Activated naive CD4-positive, alpha-beta T cell treated with anti-CD3 and anti-CD28 coated beads, Interleukin-2, amount 50 U/mL, for 72 hours (primary cell): ENCODE measurements around the gene PTGS2. TPM values are rescaled to one million over a fixed set of nuclear protein-coding genes. Genes with fewer than 3 reads are reported as not detected.
"Not testable (repeated sequence)": the region's sequence is repeated elsewhere in the genome, so short reads cannot be mapped to it uniquely, and the experiment has no call there.

Experiments
- ATAC-seq, 2 donors: fragments of 150-1000 bp; cut with Tn5 transposase; 2 replicates each; pipeline ENCODE4 v1.10.0; 2021; ENCODE audit warnings: mild to moderate bottlenecking in 2 of 2, moderate library complexity in 2 of 2
- DNase-seq, 2 donors: peaks; one replicate each; pipeline ENCODE4 v3.0.0; 2021 to 2022; ENCODE audit warnings: low spot score in 2 of 2
- H3K27ac Mint-ChIP-seq, 2 donors: one replicate each; pipeline ENCODE4 v1.8.0; 2022; ENCODE audit warnings: mild to moderate bottlenecking in 2 of 2, mixed read lengths in 2 of 2
- H3K36me3 Mint-ChIP-seq, 2 donors: one replicate each; pipeline ENCODE4 v1.8.0; 2022; ENCODE audit warnings: mixed read lengths in 2 of 2
- H3K9me3 Mint-ChIP-seq, 2 donors: one replicate each; pipeline ENCODE4 v1.8.0; 2022; ENCODE audit warnings: mixed read lengths in 2 of 2
- total RNA-seq, 2 donors: library from RNA; stranded (reverse); gene quantifications; one replicate each; pipeline ENCODE4 v1.2.3, GENCODE V29; 2022

PTGS2 gene
- total RNA-seq, 2 donors from 2014 or later: 0.41 TPM

- Mint-ChIP-seq H3K36me3 (no peaks in the 10 kb centered on the region), H3K9me3 (no peaks in the 10 kb centered on the region), H3K27ac (no peak overlapping the region)
- DNase-seq: no peak
- ATAC-seq: no peak
Measured at GRCh38 chr1:186678155-186678554, 2.1 kb downstream of the PTGS2 start.

- ATAC-seq: no peak
Measured at GRCh38 chr1:186672596-186672995, 7.6 kb downstream of the PTGS2 start.

GRCh38 chr1:186672131-186672530, 8.1 kb downstream of the PTGS2 start:
- ATAC-seq: no peak

More at GRCh38 chr1:186672596-186672995, 7.6 kb downstream of the PTGS2 start:
- Mint-ChIP-seq H3K27ac (no peak overlapping the region), H3K36me3 (no peaks in the 10 kb centered on the region), H3K9me3 (peaks cover 0 to 5% of the 10 kb centered on the region in 2 donors)
- no peak for DNase-seq

DNA sequence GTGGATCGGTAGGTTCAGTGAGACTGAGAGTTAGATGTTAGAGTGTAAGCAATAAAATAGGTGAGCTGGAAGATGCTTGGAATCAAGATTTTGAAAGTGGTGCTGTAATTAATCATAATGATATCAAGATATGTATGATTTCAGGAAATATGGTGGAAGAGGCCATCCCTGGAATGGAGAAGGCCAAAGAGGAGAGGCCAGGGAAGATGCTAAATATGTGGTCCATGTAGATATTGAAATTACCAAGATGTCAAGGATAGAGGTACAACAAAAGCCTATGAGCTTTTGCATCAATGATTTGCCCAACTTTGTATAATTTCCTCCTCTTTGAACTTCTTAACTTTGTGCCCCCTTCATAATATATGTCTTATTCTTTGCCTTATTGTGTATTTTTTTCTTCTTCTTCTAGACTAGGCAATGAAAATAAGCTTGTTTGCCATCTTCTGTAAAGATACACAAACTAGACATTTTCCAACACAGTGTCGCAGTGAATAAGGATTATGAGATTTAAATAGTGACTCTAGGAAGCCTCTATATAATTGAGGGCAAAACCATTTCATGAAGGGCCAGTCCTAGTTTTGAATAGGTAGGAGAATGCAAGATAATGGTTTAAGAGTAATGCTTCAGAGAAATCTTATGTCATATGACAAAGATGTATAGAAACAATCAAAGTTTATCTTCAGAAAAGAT, 8.9 kb downstream of the PTGS2 start:
- no peak for ATAC-seq
- H3K9me3 Mint-ChIP-seq: peaks cover 0 to 5% of the 10 kb centered on the region in 2 donors

More at GRCh38 chr1:186672131-186672530, 8.1 kb downstream of the PTGS2 start:
- Mint-ChIP-seq H3K27ac (no peak overlapping the region), H3K9me3 (peaks cover 0 to 5% of the 10 kb centered on the region in 2 donors), H3K36me3 (no peaks in the 10 kb centered on the region)
- DNase-seq: no peak

DNA sequence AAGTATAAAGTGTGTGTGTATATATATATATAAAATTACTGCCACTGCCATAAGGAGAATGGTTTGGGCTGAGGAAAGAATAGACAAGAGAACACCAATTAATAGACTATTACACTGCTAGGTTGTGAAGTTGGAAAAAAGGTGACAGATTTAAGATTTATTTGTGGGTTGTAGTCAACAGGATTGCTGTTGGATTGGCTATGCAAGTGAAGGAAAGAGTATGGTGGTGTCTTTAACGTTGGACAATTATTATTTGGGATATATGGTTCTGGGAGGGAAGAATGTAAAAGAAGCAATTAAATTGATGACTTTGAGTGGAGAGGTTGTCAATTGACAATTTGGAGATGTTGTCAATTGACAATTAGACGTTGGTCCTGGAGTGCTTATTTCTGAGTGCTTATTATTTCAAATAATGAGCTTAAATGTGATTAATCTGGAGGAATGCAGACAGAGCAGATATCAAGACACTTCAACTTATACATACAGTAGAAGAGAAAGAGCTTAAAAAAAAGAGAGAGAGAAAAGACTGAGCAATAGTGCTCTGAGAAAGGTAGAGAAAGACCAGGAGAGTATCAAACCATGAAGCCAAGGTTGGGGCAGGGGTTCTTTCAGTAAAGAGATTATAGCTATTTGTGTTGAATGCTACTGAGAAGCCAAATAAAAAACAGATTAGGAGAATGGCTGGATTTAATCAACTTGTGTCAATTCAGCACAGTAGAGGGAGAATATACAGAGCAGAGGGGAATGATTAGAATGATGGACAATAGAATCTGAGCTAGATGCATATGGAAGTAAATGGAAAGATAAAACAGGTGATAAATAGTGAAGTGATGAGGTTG, 9.7 kb downstream of the PTGS2 start:
- ATAC-seq: no peak
- no peaks in the 10 kb centered on the region for H3K36me3 Mint-ChIP-seq
- peaks cover 0 to 5% of the 10 kb centered on the region in 2 donors for H3K9me3 Mint-ChIP-seq
- DNase-seq: no peak
- H3K27ac Mint-ChIP-seq: no peak overlapping the region

More for the DNA sequence above, 8.9 kb downstream of the PTGS2 start:
- no peak for DNase-seq
- H3K27ac Mint-ChIP-seq: no peak overlapping the region
- no peaks in the 10 kb centered on the region for H3K36me3 Mint-ChIP-seq

DNA sequence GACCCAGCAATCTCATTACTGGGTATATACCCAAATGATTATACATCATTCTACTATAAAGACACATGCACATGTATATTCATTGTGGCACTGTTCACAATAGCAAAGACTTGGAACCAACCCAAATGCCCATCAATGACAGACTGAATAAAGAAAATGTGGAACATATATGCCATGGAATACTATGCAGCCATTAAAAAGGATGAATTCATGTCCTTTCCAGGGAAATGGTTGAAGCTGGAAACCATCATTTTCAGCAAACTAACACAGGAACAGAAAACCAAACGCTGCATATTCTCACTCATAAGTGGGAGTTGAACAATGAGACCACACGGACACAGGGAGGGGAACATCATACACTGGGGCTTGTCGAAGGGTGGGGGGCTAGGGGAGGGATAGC, 10.4 kb downstream of the PTGS2 start:
- not testable (repeated sequence) for H3K27ac Mint-ChIP-seq, H3K9me3 Mint-ChIP-seq, H3K36me3 Mint-ChIP-seq

GRCh38 chr1:186664217-186664616, 16.0 kb downstream of the PTGS2 start:
- ATAC-seq, DNase-seq, H3K27ac Mint-ChIP-seq, H3K9me3 Mint-ChIP-seq, H3K36me3 Mint-ChIP-seq: not testable (repeated sequence)

More for the DNA sequence above, 10.4 kb downstream of the PTGS2 start:
- not testable (repeated sequence) for ATAC-seq, DNase-seq

DNA sequence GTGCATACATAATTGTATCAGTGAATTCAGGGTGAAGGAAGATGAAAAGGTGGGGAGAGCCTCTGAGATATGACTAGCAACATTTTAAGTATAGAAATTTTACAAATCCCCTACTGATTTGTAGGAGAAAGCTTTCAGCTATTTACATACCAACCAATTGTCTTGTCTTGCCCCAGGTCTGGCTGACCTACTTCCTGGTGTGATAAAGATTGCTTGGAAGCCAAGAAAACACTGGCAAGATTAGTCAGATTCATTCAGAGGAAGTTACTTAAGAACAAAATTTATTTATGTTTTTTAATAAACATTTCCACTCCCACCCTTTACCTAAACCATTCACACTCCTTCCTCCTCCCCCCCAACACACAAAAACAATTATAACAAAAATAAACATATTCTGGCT, 17.5 kb downstream of the PTGS2 start:
- Mint-ChIP-seq H3K9me3 (no peaks in the 10 kb centered on the region), H3K36me3 (no peaks in the 10 kb centered on the region), H3K27ac (no peak overlapping the region)
- ATAC-seq: no peak
- no peak for DNase-seq

- no peak overlapping the region for H3K27ac Mint-ChIP-seq
- ATAC-seq (no peak), DNase-seq (no peak)
- no peaks in the 10 kb centered on the region for H3K9me3 Mint-ChIP-seq
- no peaks in the 10 kb centered on the region for H3K36me3 Mint-ChIP-seq
Measured at GRCh38 chr1:186659890-186660341, 20.3 kb downstream of the PTGS2 start.

DNA sequence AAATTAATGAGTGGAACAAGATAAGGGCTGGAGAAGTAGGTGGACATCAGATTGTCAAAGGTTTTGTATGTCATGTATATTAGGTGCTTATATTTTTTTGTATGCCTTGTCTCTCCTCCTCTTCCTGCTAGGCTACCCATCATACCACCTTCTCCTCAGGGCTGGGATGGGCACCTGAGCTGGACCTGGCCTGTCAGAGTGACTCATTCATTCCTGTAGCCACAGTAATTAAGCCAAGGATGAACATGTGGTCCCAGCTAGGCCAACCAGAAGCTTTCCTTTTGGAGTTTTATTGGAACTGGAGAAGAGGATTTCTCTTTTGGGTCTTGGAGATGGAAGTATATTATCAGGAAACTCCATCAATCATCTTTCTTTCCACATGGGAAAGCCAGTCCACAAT, 21.2 kb downstream of the PTGS2 start:
- ATAC-seq (no peak), DNase-seq (no peak)
- Mint-ChIP-seq H3K9me3 (no peaks in the 10 kb centered on the region), H3K36me3 (no peaks in the 10 kb centered on the region), H3K27ac (no peak overlapping the region)

- Mint-ChIP-seq H3K27ac (no peak overlapping the region), H3K36me3 (peaks cover 0 to 7% of the 10 kb centered on the region in 2 donors), H3K9me3 (peaks cover 0 to 4% of the 10 kb centered on the region in 2 donors)
- DNase-seq (no peak), ATAC-seq (no peak)
Measured at GRCh38 chr1:186657481-186657880, 22.7 kb downstream of the PTGS2 start.

DNA sequence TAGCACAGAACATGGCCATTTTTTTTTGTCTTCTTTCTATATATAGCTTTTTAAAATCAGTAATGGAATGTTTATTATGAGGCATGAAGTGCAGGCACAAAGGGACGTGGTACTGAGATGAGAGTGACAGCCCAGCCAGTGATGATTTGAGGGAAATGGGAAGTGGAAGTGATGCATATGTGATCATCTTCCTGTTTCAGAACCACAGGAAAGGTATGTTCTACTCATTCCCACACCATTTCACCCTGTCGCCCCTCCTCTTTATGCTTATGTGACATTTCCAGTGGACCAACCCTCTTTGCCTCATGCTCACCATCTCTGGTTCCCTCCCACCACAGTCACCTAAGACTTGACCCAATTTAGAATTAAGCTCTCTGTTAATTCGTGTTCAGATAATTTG, 24.3 kb downstream of the PTGS2 start:
- DNase-seq (no peak), ATAC-seq (no peak)
- peaks cover 0 to 4% of the 10 kb centered on the region in 2 donors for H3K9me3 Mint-ChIP-seq
- peaks cover 0 to 7% of the 10 kb centered on the region in 2 donors for H3K36me3 Mint-ChIP-seq
- H3K27ac Mint-ChIP-seq: no peak overlapping the region

GRCh38 chr1:186654741-186655140, 25.5 kb downstream of the PTGS2 start:
- H3K9me3 Mint-ChIP-seq: peaks cover 0 to 4% of the 10 kb centered on the region in 2 donors
- peaks cover 0 to 7% of the 10 kb centered on the region in 2 donors for H3K36me3 Mint-ChIP-seq
- ATAC-seq: no peak
- no peak for DNase-seq
- no peak overlapping the region for H3K27ac Mint-ChIP-seq

DNA sequence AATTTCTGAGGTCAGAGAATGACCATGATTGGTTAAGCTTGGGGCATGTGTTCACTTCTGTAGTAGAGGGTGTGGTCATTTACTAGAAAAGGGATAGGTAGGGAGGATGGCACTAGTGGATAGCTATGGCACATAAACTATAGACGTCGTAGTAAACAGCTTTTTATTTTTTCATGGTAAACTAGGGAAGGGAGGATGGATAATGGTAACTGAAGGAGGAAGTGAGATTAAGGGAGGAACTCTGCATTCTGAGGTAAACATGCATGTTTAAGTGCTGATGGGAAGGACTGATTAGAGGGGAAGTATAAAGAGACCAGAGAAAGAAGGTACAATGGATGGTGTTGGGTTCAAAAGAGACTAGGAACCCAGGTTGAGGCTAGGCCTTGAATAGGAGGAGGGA, 26.9 kb downstream of the PTGS2 start:
- Mint-ChIP-seq H3K9me3 (peaks cover 0 to 4% of the 10 kb centered on the region in 2 donors), H3K36me3 (peaks cover 0 to 7% of the 10 kb centered on the region in 2 donors), H3K27ac (no peak overlapping the region)
- DNase-seq (no peak), ATAC-seq (no peak)

DNA sequence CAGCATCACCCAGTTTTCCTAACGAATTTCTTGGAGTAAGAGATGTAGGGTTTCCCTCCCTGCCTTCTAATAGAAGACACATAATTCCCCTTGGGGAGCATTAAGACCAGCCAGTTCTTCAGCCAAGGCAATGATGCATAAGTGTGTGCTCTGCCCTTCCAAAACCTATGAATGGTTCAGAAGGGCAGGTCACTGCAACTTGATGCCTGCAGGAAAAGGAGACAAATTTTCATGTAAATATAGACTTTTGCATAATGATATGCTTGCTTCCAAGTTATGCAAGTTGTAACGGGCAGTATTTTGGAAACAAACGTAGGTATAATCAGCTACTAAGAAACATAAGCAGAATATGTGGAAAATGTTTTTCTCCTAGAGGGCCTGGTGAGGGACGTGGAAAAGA, 31.6 kb downstream of the PTGS2 start:
- peaks cover 0 to 3% of the 10 kb centered on the region in 2 donors for H3K9me3 Mint-ChIP-seq
- no peak overlapping the region for H3K27ac Mint-ChIP-seq
- H3K36me3 Mint-ChIP-seq: peaks cover 0 to 6% of the 10 kb centered on the region in 2 donors
- ATAC-seq (no peak), DNase-seq (no peak)

- H3K27ac Mint-ChIP-seq, H3K36me3 Mint-ChIP-seq, DNase-seq, ATAC-seq, H3K9me3 Mint-ChIP-seq: not testable (repeated sequence)
Measured at GRCh38 chr1:186647985-186648384, 32.2 kb downstream of the PTGS2 start.

GRCh38 chr1:186643614-186644013, 36.6 kb downstream of the PTGS2 start:
- Mint-ChIP-seq H3K27ac (no peak overlapping the region), H3K36me3 (no peaks in the 10 kb centered on the region), H3K9me3 (no peaks in the 10 kb centered on the region)
- ATAC-seq (no peak), DNase-seq (no peak)
